Gastroesophageal sphincter (tissue), 4 donors: ENCODE measurements around the gene IQGAP1. TPM values are rescaled to one million over a fixed set of nuclear protein-coding genes. Genes with fewer than 3 reads are reported as not detected.

Source experiments
- ATAC-seq: fragments of 150-250 bp; one replicate; pipeline ENCODE4 v1.9.1; 2016; ENCODE audit warnings: mild to moderate bottlenecking, moderate library complexity
- H3K27ac ChIP-seq, 4 donors: fragments of 200-600 bp; sonication (generic) in 3 of 4; 1 replicate in 3 of 4; 2 replicates in 1 of 4; pipeline ENCODE4 v1.5.1; 2016 to 2019
- H3K27me3 ChIP-seq: fragments of 200-600 bp; sonication (generic); one replicate; pipeline ENCODE4 v1.5.1; 2019
- H3K36me3 ChIP-seq, 2 donors: fragments of 200-600 bp; sonication (generic); one replicate each; pipeline ENCODE4 v1.5.1; 2019; ENCODE audit warnings: control low read depth in 1 of 2
- H3K4me1 ChIP-seq, 3 donors: fragments of 200-600 bp; sonication (generic); 1 replicate in 2 of 3; 2 replicates in 1 of 3; pipeline ENCODE4 v1.5.1; 2016 to 2019; ENCODE audit warnings: control low read depth in 2 of 3
- H3K4me3 ChIP-seq, 2 donors: fragments of 200-600 bp; sonication (generic); one replicate each; pipeline ENCODE4 v1.5.1; 2019; ENCODE audit warnings: mild to moderate bottlenecking in 1 of 2, moderate library complexity in 1 of 2
- H3K9me3 ChIP-seq, 3 donors: fragments of 200-600 bp; sonication (generic); one replicate each; pipeline ENCODE4 v1.5.1; 2017 to 2019; ENCODE audit warnings: control low read depth in 2 of 3
- CTCF ChIP-seq, 4 experiments: fragments of 200-600 bp in 2 of 4; fragments of 450-650 bp in 2 of 4; sonication (generic) in 1 of 4; IDR thresholded peaks; one replicate each; pipeline ENCODE4 v1.5.1; 2017 to 2019; ENCODE audit warnings: antibody characterized with exemption in 4 of 4, mild to moderate bottlenecking in 2 of 4, moderate library complexity in 2 of 4
- EP300 ChIP-seq: sonication (generic); formaldehyde crosslinking; IDR thresholded peaks from one replicate; pipeline ENCODE4 v1.6.1; 2017; ENCODE audit warnings: antibody characterized with exemption, mild to moderate bottlenecking
- POLR2A ChIP-seq, 2 donors: fragments of 450-650 bp; IDR thresholded peaks; one replicate each; pipeline ENCODE4 v1.6.1; 2017; ENCODE audit warnings: antibody characterized with exemption in 2 of 2, mild to moderate bottlenecking in 2 of 2, moderate library complexity in 1 of 2
- POLR2AphosphoS5 ChIP-seq: sonication (generic); formaldehyde crosslinking; IDR thresholded peaks from one replicate; pipeline ENCODE4 v1.6.1; 2017; ENCODE audit warnings: antibody characterized with exemption
- WGBS, 2 donors: methylation state at CpG; one replicate each; pipeline ENCODE4 v1.1.5; 2018; ENCODE audit warnings: low coverage in 1 of 2; 5-methylcytosine and 5-hydroxymethylcytosine counted together
- total RNA-seq, 4 donors: library from RNA; depleted of rRNA; stranded (reverse); fragments of >200 nt; gene quantifications; one replicate each; pipeline ENCODE4 v1.1.0, GENCODE V29; 2016

The IQGAP1 gene
- total RNA-seq, 4 donors from 2014 or later, result 210 to 360 (median 245) TPM

GRCh38 chr15:90386221-90386620 is 1.8 kb upstream of the IQGAP1 start:
- Histone ChIP-seq H3K9me3 (no peaks in the 10 kb centered on the region), H3K27me3 (no peaks in the 10 kb centered on the region), H3K27ac (peak overlapping the region in 2 of 4 donors; percentile 2 to 49), H3K36me3 (peaks cover 0 to 7% of the 10 kb centered on the region in 2 donors), H3K4me1 (peaks cover 0 to 26% (median 11%) of the 10 kb centered on the region in 3 donors), H3K4me3 (no peak overlapping the region)
- no peak for TF ChIP-seq POLR2A (IDR thresholded peaks at IDR 0.05)
- TF ChIP-seq CTCF (IDR thresholded peaks at IDR 0.05), result no peak
- no peak for TF ChIP-seq POLR2AphosphoS5
- TF ChIP-seq EP300, result no peak
- WGBS, 2 donors, result 39 to 47% methylated on average over 2 of the region's 2 CpGs
- no peak for ATAC-seq

- H3K36me3 ChIP-seq, result peaks cover 0 to 14% of the 10 kb centered on the region in 2 donors
These were observed 679 bp downstream of the IQGAP1 start for GRCh38 chr15:90388462-90389380.

GRCh38 chr15:90389513-90389912 is 1.5 kb downstream of the IQGAP1 start:
- peak overlapping the region; percentile 92 to 93 for H3K4me3 ChIP-seq
- H3K4me1 ChIP-seq, result peaks cover 3 to 59% (median 26%) of the 10 kb centered on the region in 3 donors
- H3K9me3 ChIP-seq, result no peaks in the 10 kb centered on the region
- peaks cover 0 to 14% of the 10 kb centered on the region in 2 donors for H3K36me3 ChIP-seq
- ATAC-seq, result no peak
- H3K27ac ChIP-seq, result peak overlapping the region in 3 of 4 donors; percentile 36 to 99 (median 99)
- 27% methylated on average over 4 of the region's 6 CpGs; no CpG with 5 or more reads in 1 of the 2 donors for WGBS, 2 donors
- H3K27me3 ChIP-seq, result no peaks in the 10 kb centered on the region
- no peak for TF ChIP-seq POLR2A (IDR thresholded peaks at IDR 0.05)
- TF ChIP-seq POLR2AphosphoS5, result no peak
- no peak for TF ChIP-seq EP300
- no peak for TF ChIP-seq CTCF (IDR thresholded peaks at IDR 0.05)

More at GRCh38 chr15:90388462-90389380, 679 bp downstream of the IQGAP1 start:
- peaks cover 0 to 51% (median 22%) of the 10 kb centered on the region in 3 donors for H3K4me1 ChIP-seq
- H3K27ac ChIP-seq, result peak overlapping the region; percentile 95 to 99 (median 98)
- no peaks in the 10 kb centered on the region for H3K9me3 ChIP-seq
- peak; percentile 67 for ATAC-seq
- H3K27me3 ChIP-seq, result no peaks in the 10 kb centered on the region
- TF ChIP-seq EP300 (no peak), CTCF (IDR thresholded peaks at IDR 0.05) (peak in 2 of 4 experiments; percentile 2 to 14), POLR2AphosphoS5 (no peak), POLR2A (IDR thresholded peaks at IDR 0.05) (no peak)
- 0 to 2% methylated on average over 8 of the region's 52 CpGs for WGBS, 2 donors
- peak overlapping the region; percentile 92 to 93 for H3K4me3 ChIP-seq

GRCh38 chr15:90393040-90393439 is 5.0 kb downstream of the IQGAP1 start:
- no peak for TF ChIP-seq EP300
- no peak for TF ChIP-seq POLR2AphosphoS5
- no peak for TF ChIP-seq POLR2A (IDR thresholded peaks at IDR 0.05)
- no peak for TF ChIP-seq CTCF (IDR thresholded peaks at IDR 0.05)
- H3K36me3 ChIP-seq, result peaks cover 0 to 14% of the 10 kb centered on the region in 2 donors
- H3K9me3 ChIP-seq, result no peaks in the 10 kb centered on the region
- no peak overlapping the region for H3K4me3 ChIP-seq
- peaks cover 20 to 90% (median 33%) of the 10 kb centered on the region in 3 donors for H3K4me1 ChIP-seq
- peak overlapping the region in 1 of 4 donors; percentile 31 for H3K27ac ChIP-seq
- H3K27me3 ChIP-seq, result no peaks in the 10 kb centered on the region
- ATAC-seq, result no peak
- 90 to 93% methylated on average over 1 of the region's 1 CpG for WGBS, 2 donors
